K562 (cell line): ENCODE measurements around the gene SUOX. TPM values are rescaled to one million over a fixed set of nuclear protein-coding genes. Genes with fewer than 3 reads are reported as not detected.
A peak's percentile ranks its signal among the peaks of the same experiment; 100 is the strongest.

ENCODE experiments used
- CBX5 ChIP-seq: IDR thresholded peaks from 2 replicates; pipeline ENCODE4 v1.6.1; 2014; ENCODE audit warnings: low read depth, borderline replicate concordance
- FIP1L1 ChIP-seq: fragments of 200-400 bp; formaldehyde crosslinking; IDR thresholded peaks from 2 replicates; pipeline ENCODE4 v1.6.1; 2018; ENCODE audit warnings: mild to moderate bottlenecking, low read depth, low read length; ENCODE audit not compliant: poor library complexity, severe bottlenecking
- GABPA ChIP-seq: fragments of 200-800 bp; sonication (Bioruptor generic); conservative IDR thresholded peaks from 2 replicates; pipeline ENCODE4 v1.6.1; 2016; ENCODE audit warnings: low read depth, missing genetic modification characterization, missing compliant biosample characterization
- MAZ ChIP-seq, 2 experiments: fragments of 450-650 bp in 1 of 2; sonication (generic) in 1 of 2; formaldehyde crosslinking; IDR thresholded peaks in 1 of 2; conservative IDR thresholded peaks in 1 of 2; 2 replicates each; pipeline versions ENCODE4 v1.4.0 to v1.5.0; 2020; ENCODE audit warnings: mild to moderate bottlenecking in 1 of 2, missing genetic modification reagents in 1 of 2
- NELFE ChIP-seq: IDR thresholded peaks from 2 replicates; pipeline ENCODE4 v1.6.1; 2011; ENCODE audit warnings: mild to moderate bottlenecking; ENCODE audit not compliant: insufficient read depth, insufficient read length
- NR2C1 ChIP-seq, 2 experiments: fragments of 450-650 bp; IDR thresholded peaks; 2 replicates each; pipeline ENCODE4 v1.6.1; 2017; ENCODE audit warnings: mild to moderate bottlenecking in 2 of 2, antibody characterized with exemption in 1 of 2, inconsistent platforms in 1 of 2, missing compliant biosample characterization in 1 of 2, missing genetic modification characterization in 1 of 2
- SMAD2 ChIP-seq: fragments of 150-350 bp; IDR thresholded peaks from 2 replicates; pipeline ENCODE4 v1.6.1; 2014; ENCODE audit warnings: low read depth, mild to moderate bottlenecking, low read length
- SPI1 ChIP-seq: IDR thresholded peaks from 2 replicates; pipeline ENCODE4 v1.6.1; 2011; ENCODE audit warnings: low read depth, low read length, control low read depth, borderline replicate concordance
- ZNF282 ChIP-seq: sonication (generic); formaldehyde crosslinking; IDR thresholded peaks from 2 replicates; pipeline ENCODE4 v1.8.1; 2023; ENCODE audit warnings: missing genetic modification reagents
- ZNF699 ChIP-seq: fragments of 250-450 bp; sonication (Bioruptor Pico); IDR thresholded peaks from 2 replicates; pipeline ENCODE4 v1.8.0; 2021; ENCODE audit warnings: mild to moderate bottlenecking, moderate library complexity; ENCODE audit not compliant: insufficient replicate concordance
- ZNF764 ChIP-seq: fragments of 250-450 bp; sonication (Bioruptor Pico); IDR thresholded peaks from 2 replicates; pipeline ENCODE4 v1.4.0; 2020; ENCODE audit warnings: low read depth, mild to moderate bottlenecking, moderate library complexity
- ZNF778 ChIP-seq: fragments of 450-650 bp; formaldehyde crosslinking; IDR thresholded peaks from 2 replicates; pipeline ENCODE4 v1.4.0; 2020; ENCODE audit warnings: mild to moderate bottlenecking, moderate library complexity
- polyA plus RNA-seq, 8 experiments: library from polyadenylated mRNA; depleted of rRNA in 4 of 8; stranded (reverse) in 5 of 8; unstranded in 3 of 8; fragments of >200 nt; fragmentation: Nextera tagmentation in 2 of 8; fragmentation: Illumina TruSeq in 1 of 8; extraction: Ambion mirVana in 2 of 8; extraction: Trizol in 1 of 8; gene quantifications; 2 replicates each; pipeline versions ENCODE4 v1.2.1 to v1.2.3, GENCODE V29; 2011 to 2014; ENCODE audit warnings: inconsistent platforms in 1 of 8, missing spikeins in 1 of 8
- total RNA-seq, 7 experiments: library from RNA; depleted of rRNA in 6 of 7; stranded (reverse); fragments of >200 nt in 6 of 7; fragmentation: Illumina TruSeq in 2 of 7; extraction: Trizol in 2 of 7; gene quantifications; 2 replicates each; pipeline versions ENCODE4 v1.2.1 to v1.2.3, GENCODE V29; 2011 to 2021; ENCODE audit warnings: low replicate concordance in 1 of 7
- TF ChIP-seq, protein P1 (sequence below): sonication (generic); formaldehyde crosslinking; IDR thresholded peaks from 2 replicates; pipeline ENCODE4 v1.8.1; 2023; ENCODE audit warnings: mild to moderate bottlenecking, missing genetic modification reagents
- TF ChIP-seq, protein P2 (sequence below): sonication (generic); formaldehyde crosslinking; IDR thresholded peaks from 2 replicates; pipeline ENCODE4 v1.8.0; 2022; ENCODE audit warnings: missing genetic modification reagents, mild to moderate bottlenecking, borderline replicate concordance
- TF ChIP-seq, protein P3 (sequence below), 2 experiments: fragments of 150-350 bp in 1 of 2; IDR thresholded peaks; 2 replicates each; pipeline ENCODE4 v1.6.1; 2012 to 2016; ENCODE audit warnings: low read depth in 2 of 2, low read length in 2 of 2, mild to moderate bottlenecking in 1 of 2, moderate library complexity in 1 of 2

The SUOX gene
- total and polyA plus RNA-seq, 9 of the 15 experiments (the other 6 are each of a cell fraction or from before 2014, with no cell fraction given) = 9.2 to 39.7 (median 25.4) TPM

DNA sequence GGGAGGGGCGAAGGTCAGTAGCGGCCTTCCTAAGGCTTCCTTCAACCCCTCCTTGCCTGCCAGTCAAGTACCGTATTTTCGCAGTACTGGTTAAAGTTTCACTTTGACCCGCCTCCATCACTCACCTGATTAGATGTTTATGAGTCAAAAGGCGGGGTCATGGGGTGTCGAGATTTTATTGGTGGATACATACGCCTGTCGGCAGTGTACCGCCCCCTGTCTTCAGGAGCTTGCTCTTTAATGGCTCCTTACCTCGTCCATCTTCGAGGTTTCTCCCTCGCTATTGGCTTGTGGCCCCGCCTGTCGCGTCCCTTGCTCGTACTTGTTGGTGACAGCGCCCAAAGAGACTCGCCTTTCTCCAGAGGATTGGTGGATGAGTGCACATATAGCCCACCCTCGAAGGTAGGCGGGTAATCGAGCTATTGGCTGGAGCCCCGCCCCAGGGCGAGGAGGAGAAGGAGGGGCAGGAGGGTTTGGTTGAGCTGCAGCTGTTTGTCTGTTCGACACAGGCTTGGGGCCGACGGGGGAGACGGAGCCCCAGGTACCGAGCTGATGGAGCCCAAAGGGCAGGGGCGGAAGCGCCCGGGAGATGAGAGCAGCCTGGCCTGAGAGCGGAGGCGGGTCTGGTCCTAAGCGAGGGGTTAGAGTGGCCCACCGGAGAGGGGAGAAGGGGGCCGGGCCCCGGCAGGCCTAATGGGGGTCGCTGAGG lies 23.3 kb upstream of the SUOX start, which contains the start of gene RAB5B (continued):
- TF ChIP-seq NR2C1 (IDR thresholded peaks at IDR 0.05) (peak; percentile 79), NR2C1 (tag; IDR thresholded peaks at IDR 0.05) (peak; percentile 50; the same call in 1 of the 2 replicates), ZNF699 (CRISPR knock-in tag) (no peak), CBX5 (no peak), NELFE (no peak), ZNF778 (CRISPR knock-in tag) (no peak), MAZ (CRISPR knock-in tag; conservative IDR thresholded peaks at IDR 0.05 in 1 of 2, IDR thresholded peaks at IDR 0.05 in 1 of 2) (peak; percentile 88 to 93), SPI1 (no peak), ZNF282 (no peak), ZNF764 (CRISPR knock-in tag) (no peak; the same call in 1 of the 2 replicates), SMAD2 (no peak), FIP1L1 (peak; percentile 88), GABPA (tag) (0 out of 2 replicates have a peak, but pooled peaks have one; percentile 46)
- TF ChIP-seq, protein P1, sequence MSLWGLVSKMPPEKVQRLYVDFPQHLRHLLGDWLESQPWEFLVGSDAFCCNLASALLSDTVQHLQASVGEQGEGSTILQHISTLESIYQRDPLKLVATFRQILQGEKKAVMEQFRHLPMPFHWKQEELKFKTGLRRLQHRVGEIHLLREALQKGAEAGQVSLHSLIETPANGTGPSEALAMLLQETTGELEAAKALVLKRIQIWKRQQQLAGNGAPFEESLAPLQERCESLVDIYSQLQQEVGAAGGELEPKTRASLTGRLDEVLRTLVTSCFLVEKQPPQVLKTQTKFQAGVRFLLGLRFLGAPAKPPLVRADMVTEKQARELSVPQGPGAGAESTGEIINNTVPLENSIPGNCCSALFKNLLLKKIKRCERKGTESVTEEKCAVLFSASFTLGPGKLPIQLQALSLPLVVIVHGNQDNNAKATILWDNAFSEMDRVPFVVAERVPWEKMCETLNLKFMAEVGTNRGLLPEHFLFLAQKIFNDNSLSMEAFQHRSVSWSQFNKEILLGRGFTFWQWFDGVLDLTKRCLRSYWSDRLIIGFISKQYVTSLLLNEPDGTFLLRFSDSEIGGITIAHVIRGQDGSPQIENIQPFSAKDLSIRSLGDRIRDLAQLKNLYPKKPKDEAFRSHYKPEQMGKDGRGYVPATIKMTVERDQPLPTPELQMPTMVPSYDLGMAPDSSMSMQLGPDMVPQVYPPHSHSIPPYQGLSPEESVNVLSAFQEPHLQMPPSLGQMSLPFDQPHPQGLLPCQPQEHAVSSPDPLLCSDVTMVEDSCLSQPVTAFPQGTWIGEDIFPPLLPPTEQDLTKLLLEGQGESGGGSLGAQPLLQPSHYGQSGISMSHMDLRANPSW (CRISPR knock-in tag) = 0 out of 2 replicates have a peak, but pooled peaks have one; percentile 23
- TF ChIP-seq, protein P2, sequence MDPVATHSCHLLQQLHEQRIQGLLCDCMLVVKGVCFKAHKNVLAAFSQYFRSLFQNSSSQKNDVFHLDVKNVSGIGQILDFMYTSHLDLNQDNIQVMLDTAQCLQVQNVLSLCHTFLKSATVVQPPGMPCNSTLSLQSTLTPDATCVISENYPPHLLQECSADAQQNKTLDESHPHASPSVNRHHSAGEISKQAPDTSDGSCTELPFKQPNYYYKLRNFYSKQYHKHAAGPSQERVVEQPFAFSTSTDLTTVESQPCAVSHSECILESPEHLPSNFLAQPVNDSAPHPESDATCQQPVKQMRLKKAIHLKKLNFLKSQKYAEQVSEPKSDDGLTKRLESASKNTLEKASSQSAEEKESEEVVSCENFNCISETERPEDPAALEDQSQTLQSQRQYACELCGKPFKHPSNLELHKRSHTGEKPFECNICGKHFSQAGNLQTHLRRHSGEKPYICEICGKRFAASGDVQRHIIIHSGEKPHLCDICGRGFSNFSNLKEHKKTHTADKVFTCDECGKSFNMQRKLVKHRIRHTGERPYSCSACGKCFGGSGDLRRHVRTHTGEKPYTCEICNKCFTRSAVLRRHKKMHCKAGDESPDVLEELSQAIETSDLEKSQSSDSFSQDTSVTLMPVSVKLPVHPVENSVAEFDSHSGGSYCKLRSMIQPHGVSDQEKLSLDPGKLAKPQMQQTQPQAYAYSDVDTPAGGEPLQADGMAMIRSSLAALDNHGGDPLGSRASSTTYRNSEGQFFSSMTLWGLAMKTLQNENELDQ (CRISPR knock-in tag) = no peak
- TF ChIP-seq, protein P3, sequence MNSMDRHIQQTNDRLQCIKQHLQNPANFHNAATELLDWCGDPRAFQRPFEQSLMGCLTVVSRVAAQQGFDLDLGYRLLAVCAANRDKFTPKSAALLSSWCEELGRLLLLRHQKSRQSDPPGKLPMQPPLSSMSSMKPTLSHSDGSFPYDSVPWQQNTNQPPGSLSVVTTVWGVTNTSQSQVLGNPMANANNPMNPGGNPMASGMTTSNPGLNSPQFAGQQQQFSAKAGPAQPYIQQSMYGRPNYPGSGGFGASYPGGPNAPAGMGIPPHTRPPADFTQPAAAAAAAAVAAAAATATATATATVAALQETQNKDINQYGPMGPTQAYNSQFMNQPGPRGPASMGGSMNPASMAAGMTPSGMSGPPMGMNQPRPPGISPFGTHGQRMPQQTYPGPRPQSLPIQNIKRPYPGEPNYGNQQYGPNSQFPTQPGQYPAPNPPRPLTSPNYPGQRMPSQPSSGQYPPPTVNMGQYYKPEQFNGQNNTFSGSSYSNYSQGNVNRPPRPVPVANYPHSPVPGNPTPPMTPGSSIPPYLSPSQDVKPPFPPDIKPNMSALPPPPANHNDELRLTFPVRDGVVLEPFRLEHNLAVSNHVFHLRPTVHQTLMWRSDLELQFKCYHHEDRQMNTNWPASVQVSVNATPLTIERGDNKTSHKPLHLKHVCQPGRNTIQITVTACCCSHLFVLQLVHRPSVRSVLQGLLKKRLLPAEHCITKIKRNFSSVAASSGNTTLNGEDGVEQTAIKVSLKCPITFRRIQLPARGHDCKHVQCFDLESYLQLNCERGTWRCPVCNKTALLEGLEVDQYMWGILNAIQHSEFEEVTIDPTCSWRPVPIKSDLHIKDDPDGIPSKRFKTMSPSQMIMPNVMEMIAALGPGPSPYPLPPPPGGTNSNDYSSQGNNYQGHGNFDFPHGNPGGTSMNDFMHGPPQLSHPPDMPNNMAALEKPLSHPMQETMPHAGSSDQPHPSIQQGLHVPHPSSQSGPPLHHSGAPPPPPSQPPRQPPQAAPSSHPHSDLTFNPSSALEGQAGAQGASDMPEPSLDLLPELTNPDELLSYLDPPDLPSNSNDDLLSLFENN (IDR thresholded peaks at IDR 0.05; ENCODE audit: low read depth in 2 of 2, low read length in 2 of 2) = no peak; a peak in 1 of 4 replicates
